RWPE1 (cell line): Measurements from ENCODE around the gene ARHGAP11A.

Source experiments
- CTCF ChIA-PET: fragments of 350-600 bp; sonication (Branson Sonifier 250); formaldehyde crosslinking; extraction: SDS; loops from one replicate; lab custom pipeline; 2021; lab: Yijun Ruan, JAX
- POLR2A ChIA-PET: fragments of 400-600 bp; formaldehyde crosslinking; extraction: SDS; loops from one replicate; lab custom pipeline; 2020; ENCODE audit warnings: antibody characterized with exemption; ENCODE audit not compliant: low non-redundant PET; lab: Yijun Ruan, JAX
- DNase-seq: peaks from one replicate; pipeline ENCODE4 v3.0.0; 2012; ENCODE audit warnings: low spot score
- H3K27ac ChIP-seq: fragments of 450-650 bp; 2 replicates; pipeline ENCODE4 v1.5.1; 2017
- TF ChIP-seq, protein P1 (sequence below): fragments of 450-650 bp; conservative IDR thresholded peaks from 2 replicates; pipeline ENCODE4 v1.5.1; 2017; ENCODE audit warnings: low read depth, mild to moderate bottlenecking

ARHGAP11A gene

DNA sequence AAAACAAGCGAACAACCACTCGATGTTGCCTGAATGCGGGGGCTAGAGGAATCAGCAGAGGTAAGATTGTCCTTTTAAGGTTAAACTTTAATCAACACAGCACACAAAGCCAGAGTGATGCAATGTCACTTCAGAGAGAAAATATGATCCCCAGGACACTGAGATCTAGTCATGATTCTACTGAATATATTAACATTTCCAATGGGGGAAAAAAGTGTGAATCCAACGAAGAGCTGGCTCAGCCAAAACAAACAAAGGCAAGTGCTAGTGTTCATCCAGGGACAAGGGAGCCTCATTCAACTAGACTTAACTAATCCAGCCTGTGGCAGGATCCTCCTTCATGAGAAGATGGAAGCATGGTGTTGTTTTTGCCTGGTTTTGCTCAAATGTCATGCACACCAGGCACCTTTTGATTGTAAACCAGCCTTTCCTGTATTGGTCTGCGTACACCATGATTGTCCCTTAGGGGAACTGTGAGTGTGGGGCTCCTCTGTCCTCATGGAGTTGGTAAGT lies 62.0 kb downstream of the ARHGAP11A start:
- CTCF ChIA-PET, result no interaction called here
- TF ChIP-seq, protein P1, sequence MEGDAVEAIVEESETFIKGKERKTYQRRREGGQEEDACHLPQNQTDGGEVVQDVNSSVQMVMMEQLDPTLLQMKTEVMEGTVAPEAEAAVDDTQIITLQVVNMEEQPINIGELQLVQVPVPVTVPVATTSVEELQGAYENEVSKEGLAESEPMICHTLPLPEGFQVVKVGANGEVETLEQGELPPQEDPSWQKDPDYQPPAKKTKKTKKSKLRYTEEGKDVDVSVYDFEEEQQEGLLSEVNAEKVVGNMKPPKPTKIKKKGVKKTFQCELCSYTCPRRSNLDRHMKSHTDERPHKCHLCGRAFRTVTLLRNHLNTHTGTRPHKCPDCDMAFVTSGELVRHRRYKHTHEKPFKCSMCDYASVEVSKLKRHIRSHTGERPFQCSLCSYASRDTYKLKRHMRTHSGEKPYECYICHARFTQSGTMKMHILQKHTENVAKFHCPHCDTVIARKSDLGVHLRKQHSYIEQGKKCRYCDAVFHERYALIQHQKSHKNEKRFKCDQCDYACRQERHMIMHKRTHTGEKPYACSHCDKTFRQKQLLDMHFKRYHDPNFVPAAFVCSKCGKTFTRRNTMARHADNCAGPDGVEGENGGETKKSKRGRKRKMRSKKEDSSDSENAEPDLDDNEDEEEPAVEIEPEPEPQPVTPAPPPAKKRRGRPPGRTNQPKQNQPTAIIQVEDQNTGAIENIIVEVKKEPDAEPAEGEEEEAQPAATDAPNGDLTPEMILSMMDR, result no peak
- DNase-seq, result no peak
- no peak overlapping the region for H3K27ac ChIP-seq
- POLR2A ChIA-PET, result no interaction called here

- no peak overlapping the region for H3K27ac ChIP-seq
- no peak for DNase-seq
- ChIA-PET POLR2A (no interaction called here), CTCF (interaction anchor here (0.7 kb wide), 1 partner anchor 16 kb away, joined by 3 read pairs; no protein-coding TSS in a partner anchor)
- TF ChIP-seq, protein P1, result no peak
Observed at GRCh38 chr15:32679298-32679690, 64.0 kb downstream of the ARHGAP11A start.

GRCh38 chr15:32682569-32682968 lies 67.3 kb downstream of the ARHGAP11A start:
- DNase-seq, result peak; percentile 81
- ChIA-PET POLR2A (no interaction called here), CTCF (interaction anchor here (0.6 kb wide), 1 partner anchor 447 kb away, joined by 4 read pairs; no protein-coding TSS in a partner anchor)
- H3K27ac ChIP-seq, result peak overlapping the region; percentile 31; the same call in 1 of the 2 replicates
- TF ChIP-seq, protein P1, result no peak

GRCh38 chr15:32682977-32683630 lies 67.8 kb downstream of the ARHGAP11A start:
- peak overlapping the region; percentile 31; the same call in 1 of the 2 replicates for H3K27ac ChIP-seq
- CTCF ChIA-PET, result interaction anchor here (0.6 kb wide), 1 partner anchor 446 kb away, joined by 4 read pairs; no protein-coding TSS in a partner anchor
- POLR2A ChIA-PET, result no interaction called here
- TF ChIP-seq, protein P1, result no peak
- DNase-seq, result no peak

GRCh38 chr15:32683906-32684584 lies 68.7 kb downstream of the ARHGAP11A start:
- POLR2A ChIA-PET, result no interaction called here
- TF ChIP-seq, protein P1, result no peak
- CTCF ChIA-PET, result interaction anchor here (1.0 kb wide), 1 partner anchor 21 kb away, joined by 3 read pairs; no protein-coding TSS in a partner anchor
- peak overlapping the region; percentile 70 for H3K27ac ChIP-seq
- DNase-seq, result peak; percentile 80

GRCh38 chr15:32685576-32685975 lies 70.3 kb downstream of the ARHGAP11A start:
- DNase-seq, result no peak
- TF ChIP-seq, protein P1, result no peak
- no peak overlapping the region for H3K27ac ChIP-seq
- CTCF ChIA-PET, result no interaction called here
- POLR2A ChIA-PET, result no interaction called here
